HG02943 (cell line): ENCODE measurements around the gene PLK4.

ENCODE experiments used
- ATAC-seq: cut with Tn5 transposase; IDR thresholded peaks from one replicate; pipeline ENCODE4 v1.9.1; 2021; ENCODE audit warnings: mild to moderate bottlenecking, low read depth, moderate library complexity; ENCODE audit not compliant: unreplicated experiment

Gene PLK4

GRCh38 chr4:127880763-127881562, at the start of gene PLK4:
Gene PLK4, plus strand, starts transcription at chr4:127880893. Its CDS starts 242 bp downstream, at chr4:127881135.
- peak; percentile 90 for ATAC-seq

- ATAC-seq: peak; percentile 67
Observed at GRCh38 chr4:127832585-127832984, 48.1 kb upstream of the PLK4 start.

- ATAC-seq: no peak
Observed at GRCh38 chr4:127843704-127844600, 36.7 kb upstream of the PLK4 start.

GRCh38 chr4:127844601-127845116, 36.0 kb upstream of the PLK4 start:
- no peak for ATAC-seq

GRCh38 chr4:127846061-127846460, 34.6 kb upstream of the PLK4 start:
- no peak for ATAC-seq

GRCh38 chr4:127846765-127847164, 33.9 kb upstream of the PLK4 start:
- no peak for ATAC-seq

- no peak for ATAC-seq
Observed at GRCh38 chr4:127849505-127850234, 31.0 kb upstream of the PLK4 start.

- ATAC-seq: no peak
Observed at GRCh38 chr4:127852661-127853060, 28.0 kb upstream of the PLK4 start.

- ATAC-seq: no peak
Observed at GRCh38 chr4:127856196-127856812, 24.4 kb upstream of the PLK4 start.

- peak; percentile 70 for ATAC-seq
Observed at GRCh38 chr4:127856813-127857447, 23.8 kb upstream of the PLK4 start.

- no peak for ATAC-seq
Observed at GRCh38 chr4:127857641-127858040, 23.1 kb upstream of the PLK4 start.

GRCh38 chr4:127868196-127868595, 12.5 kb upstream of the PLK4 start:
- no peak for ATAC-seq

- ATAC-seq: no peak
Observed at GRCh38 chr4:127870281-127870680, 10.4 kb upstream of the PLK4 start.

GRCh38 chr4:127870688-127871087, 10.0 kb upstream of the PLK4 start:
- no peak for ATAC-seq

- no peak for ATAC-seq
Observed at GRCh38 chr4:127875791-127876190, 4.9 kb upstream of the PLK4 start.

GRCh38 chr4:127881563-127881864, 821 bp downstream of the PLK4 start:
- ATAC-seq: peak; percentile 37

GRCh38 chr4:127888559-127888958, 7.9 kb downstream of the PLK4 start:
- ATAC-seq: no peak

- ATAC-seq: no peak
Observed at GRCh38 chr4:127889903-127890302, 9.2 kb downstream of the PLK4 start.

- ATAC-seq: no peak
Observed at GRCh38 chr4:127896069-127896468, 15.4 kb downstream of the PLK4 start.

GRCh38 chr4:127896528-127896927, 15.8 kb downstream of the PLK4 start:
- ATAC-seq: no peak
